ENCODE data around the gene SQSTM1. TPM values are rescaled to one million over a fixed set of nuclear protein-coding genes. Genes with fewer than 3 reads are reported as not detected.

The SQSTM1 gene
- total RNA-seq, 1 experiment from 2014 or later: 78.5 TPM

DNA sequence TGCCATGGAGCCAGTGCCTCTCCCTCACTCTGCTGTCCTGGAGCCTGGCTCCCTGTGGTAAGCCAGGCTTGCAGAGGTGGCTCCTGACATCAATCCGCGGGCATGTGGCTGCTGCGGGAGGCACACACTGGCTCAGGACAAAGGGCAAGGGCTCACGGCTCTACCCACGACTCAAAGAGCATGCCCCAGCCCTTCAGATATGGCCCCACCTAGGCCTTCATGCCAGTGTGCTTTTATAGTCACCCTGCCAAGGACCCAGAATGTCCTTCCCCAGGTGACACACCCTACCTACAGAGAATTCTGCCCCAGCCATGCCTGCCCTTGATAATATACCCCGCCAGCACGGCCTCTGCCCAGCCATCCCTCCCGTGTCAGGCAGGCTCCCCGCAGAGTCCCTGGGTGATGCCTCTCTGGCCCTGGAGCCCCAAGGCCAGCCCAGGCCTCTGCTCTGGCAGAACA is 15.6 kb upstream of the SQSTM1 start (continued):
- TF ChIP-seq, protein P1, sequence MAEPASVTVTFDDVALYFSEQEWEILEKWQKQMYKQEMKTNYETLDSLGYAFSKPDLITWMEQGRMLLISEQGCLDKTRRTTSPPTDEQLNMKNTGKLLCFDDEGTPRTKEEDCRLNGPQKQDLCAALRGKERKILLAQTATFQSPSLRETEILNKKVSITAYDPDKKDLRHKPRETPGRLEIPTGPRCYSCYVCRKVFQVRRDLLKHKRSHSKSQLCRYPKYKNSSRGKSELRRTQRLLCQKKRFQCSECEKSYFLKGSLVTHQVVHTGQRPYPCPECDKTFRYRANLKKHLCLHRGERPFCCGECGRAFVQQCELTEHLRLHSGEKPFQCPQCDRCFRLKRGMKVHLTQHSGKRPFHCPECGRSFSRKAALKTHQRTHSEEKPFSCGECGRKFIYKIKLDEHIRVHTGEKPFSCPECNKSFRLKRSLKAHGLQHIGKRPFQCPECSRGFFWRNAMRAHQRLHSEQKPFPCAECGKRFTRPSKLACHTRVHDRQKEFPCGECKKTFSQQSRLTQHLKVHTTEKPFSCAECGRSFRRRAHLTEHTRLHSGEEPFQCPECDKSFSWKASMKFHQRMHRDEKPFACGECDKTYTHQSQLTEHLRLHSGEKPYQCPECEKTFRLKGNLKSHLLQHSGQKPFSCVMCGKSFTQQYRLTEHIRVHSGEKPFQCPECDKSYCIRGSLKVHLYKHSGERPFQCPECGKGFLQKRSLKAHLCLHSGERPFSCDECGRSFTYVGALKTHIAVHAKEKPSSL (CRISPR knock-in tag; conservative IDR thresholded peaks at IDR 0.05): no peak
- TF ChIP-seq, protein P2, sequence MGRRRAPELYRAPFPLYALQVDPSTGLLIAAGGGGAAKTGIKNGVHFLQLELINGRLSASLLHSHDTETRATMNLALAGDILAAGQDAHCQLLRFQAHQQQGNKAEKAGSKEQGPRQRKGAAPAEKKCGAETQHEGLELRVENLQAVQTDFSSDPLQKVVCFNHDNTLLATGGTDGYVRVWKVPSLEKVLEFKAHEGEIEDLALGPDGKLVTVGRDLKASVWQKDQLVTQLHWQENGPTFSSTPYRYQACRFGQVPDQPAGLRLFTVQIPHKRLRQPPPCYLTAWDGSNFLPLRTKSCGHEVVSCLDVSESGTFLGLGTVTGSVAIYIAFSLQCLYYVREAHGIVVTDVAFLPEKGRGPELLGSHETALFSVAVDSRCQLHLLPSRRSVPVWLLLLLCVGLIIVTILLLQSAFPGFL (CRISPR knock-in tag; IDR thresholded peaks at IDR 0.05; ENCODE audit: borderline replicate concordance): no peak
- no peak for TF ChIP-seq CBFB (CRISPR knock-in tag; IDR thresholded peaks at IDR 0.05; ENCODE audit: low read depth)
- TF ChIP-seq, protein P3, sequence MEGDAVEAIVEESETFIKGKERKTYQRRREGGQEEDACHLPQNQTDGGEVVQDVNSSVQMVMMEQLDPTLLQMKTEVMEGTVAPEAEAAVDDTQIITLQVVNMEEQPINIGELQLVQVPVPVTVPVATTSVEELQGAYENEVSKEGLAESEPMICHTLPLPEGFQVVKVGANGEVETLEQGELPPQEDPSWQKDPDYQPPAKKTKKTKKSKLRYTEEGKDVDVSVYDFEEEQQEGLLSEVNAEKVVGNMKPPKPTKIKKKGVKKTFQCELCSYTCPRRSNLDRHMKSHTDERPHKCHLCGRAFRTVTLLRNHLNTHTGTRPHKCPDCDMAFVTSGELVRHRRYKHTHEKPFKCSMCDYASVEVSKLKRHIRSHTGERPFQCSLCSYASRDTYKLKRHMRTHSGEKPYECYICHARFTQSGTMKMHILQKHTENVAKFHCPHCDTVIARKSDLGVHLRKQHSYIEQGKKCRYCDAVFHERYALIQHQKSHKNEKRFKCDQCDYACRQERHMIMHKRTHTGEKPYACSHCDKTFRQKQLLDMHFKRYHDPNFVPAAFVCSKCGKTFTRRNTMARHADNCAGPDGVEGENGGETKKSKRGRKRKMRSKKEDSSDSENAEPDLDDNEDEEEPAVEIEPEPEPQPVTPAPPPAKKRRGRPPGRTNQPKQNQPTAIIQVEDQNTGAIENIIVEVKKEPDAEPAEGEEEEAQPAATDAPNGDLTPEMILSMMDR (IDR thresholded peaks at IDR 0.05): no peak
- no peak for TF ChIP-seq NFYB (CRISPR knock-in tag; conservative IDR thresholded peaks at IDR 0.05; ENCODE audit: low read depth)
- TF ChIP-seq KAT7 (CRISPR knock-in tag; IDR thresholded peaks at IDR 0.05; ENCODE audit: borderline replicate concordance): no peak
- no peak for TF ChIP-seq TEAD1 (CRISPR knock-in tag; IDR thresholded peaks at IDR 0.05)
- TF ChIP-seq ZNF121 (CRISPR knock-in tag; IDR thresholded peaks at IDR 0.05): no peak
- TF ChIP-seq JAZF1 (CRISPR knock-in tag; IDR thresholded peaks at IDR 0.05): no peak
- TF ChIP-seq CREB1 (CRISPR knock-in tag; IDR thresholded peaks at IDR 0.05): no peak
- TF ChIP-seq, protein P4, sequence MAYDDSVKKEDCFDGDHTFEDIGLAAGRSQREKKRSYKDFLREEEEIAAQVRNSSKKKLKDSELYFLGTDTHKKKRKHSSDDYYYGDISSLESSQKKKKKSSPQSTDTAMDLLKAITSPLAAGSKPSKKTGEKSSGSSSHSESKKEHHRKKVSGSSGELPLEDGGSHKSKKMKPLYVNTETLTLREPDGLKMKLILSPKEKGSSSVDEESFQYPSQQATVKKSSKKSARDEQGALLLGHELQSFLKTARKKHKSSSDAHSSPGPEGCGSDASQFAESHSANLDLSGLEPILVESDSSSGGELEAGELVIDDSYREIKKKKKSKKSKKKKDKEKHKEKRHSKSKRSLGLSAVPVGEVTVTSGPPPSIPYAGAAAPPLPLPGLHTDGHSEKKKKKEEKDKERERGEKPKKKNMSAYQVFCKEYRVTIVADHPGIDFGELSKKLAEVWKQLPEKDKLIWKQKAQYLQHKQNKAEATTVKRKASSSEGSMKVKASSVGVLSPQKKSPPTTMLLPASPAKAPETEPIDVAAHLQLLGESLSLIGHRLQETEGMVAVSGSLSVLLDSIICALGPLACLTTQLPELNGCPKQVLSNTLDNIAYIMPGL (CRISPR knock-in tag; IDR thresholded peaks at IDR 0.05): no peak
- TF ChIP-seq, protein P5, sequence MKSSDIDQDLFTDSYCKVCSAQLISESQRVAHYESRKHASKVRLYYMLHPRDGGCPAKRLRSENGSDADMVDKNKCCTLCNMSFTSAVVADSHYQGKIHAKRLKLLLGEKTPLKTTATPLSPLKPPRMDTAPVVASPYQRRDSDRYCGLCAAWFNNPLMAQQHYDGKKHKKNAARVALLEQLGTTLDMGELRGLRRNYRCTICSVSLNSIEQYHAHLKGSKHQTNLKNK (CRISPR knock-in tag; IDR thresholded peaks at IDR 0.05): no peak
- no peak for TF ChIP-seq GABPB1 (CRISPR knock-in tag; IDR thresholded peaks at IDR 0.05)

DNA sequence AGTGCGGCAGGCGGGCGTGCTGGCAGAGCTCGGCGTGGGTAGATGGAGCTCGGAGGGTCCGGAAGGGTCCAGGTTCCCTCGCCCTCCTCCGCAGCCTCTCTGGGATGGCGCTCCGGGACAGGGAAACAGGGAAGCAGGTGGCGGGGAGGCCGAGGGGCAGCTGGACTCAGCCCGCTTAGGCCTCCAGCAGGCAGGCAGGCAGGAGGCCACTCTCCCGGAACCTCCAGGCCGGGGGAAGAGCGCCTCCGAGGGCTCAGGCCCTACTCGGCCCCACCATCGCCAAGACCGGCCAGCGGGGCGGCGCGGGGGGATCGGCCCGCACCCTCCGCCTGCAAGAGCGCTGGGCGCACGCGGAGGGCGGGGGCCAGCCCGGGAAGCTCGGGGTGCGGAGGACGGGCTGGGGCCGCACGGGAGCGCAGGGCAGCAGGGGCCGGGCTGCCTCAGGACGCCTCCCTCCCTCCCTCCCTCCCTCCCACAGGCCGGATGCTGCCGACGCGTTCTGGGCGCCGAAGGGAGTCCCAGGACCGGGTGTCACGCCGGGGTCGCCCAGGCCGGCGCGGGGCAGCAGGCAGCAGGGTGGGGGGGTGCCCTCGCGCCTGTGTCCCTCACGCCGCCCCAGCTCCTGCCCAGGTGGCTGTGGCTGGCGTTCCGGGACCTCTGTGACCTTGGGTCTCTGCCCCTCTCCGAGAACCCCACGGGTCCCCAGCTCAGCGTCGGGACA is 15.0 kb upstream of the SQSTM1 start:
- DNase-seq (ENCODE audit: low spot score): peak; percentile 39
- H3K4me3 Mint-ChIP-seq: peak overlapping the region; percentile 77
- CTCF ChIA-PET: interaction anchor here (0.5 to 1.3 kb wide), 3 partner anchors 10 to 137 kb away, joined by 3 read pairs; no protein-coding TSS in a partner anchor
- peaks cover 3% of the 10 kb centered on the region for H3K36me3 Mint-ChIP-seq
- POLR2A ChIA-PET: interaction anchor here (0.6 to 1.5 kb wide), 2 partner anchors 9 to 15 kb away, joined by 4 read pairs; partner anchors contain the start of gene SQSTM1
- H3K27me3 Mint-ChIP-seq (ENCODE audit: low read depth): peaks cover 6% of the 10 kb centered on the region
- ATAC-seq: peak; percentile 2; the same call in 1 of the 2 replicates
- no peaks in the 10 kb centered on the region for H3K9me3 Mint-ChIP-seq
- no peak overlapping the region for H3K27ac Mint-ChIP-seq
- H3K4me1 Mint-ChIP-seq: peaks cover 34% of the 10 kb centered on the region
- TF ChIP-seq, protein P6, sequence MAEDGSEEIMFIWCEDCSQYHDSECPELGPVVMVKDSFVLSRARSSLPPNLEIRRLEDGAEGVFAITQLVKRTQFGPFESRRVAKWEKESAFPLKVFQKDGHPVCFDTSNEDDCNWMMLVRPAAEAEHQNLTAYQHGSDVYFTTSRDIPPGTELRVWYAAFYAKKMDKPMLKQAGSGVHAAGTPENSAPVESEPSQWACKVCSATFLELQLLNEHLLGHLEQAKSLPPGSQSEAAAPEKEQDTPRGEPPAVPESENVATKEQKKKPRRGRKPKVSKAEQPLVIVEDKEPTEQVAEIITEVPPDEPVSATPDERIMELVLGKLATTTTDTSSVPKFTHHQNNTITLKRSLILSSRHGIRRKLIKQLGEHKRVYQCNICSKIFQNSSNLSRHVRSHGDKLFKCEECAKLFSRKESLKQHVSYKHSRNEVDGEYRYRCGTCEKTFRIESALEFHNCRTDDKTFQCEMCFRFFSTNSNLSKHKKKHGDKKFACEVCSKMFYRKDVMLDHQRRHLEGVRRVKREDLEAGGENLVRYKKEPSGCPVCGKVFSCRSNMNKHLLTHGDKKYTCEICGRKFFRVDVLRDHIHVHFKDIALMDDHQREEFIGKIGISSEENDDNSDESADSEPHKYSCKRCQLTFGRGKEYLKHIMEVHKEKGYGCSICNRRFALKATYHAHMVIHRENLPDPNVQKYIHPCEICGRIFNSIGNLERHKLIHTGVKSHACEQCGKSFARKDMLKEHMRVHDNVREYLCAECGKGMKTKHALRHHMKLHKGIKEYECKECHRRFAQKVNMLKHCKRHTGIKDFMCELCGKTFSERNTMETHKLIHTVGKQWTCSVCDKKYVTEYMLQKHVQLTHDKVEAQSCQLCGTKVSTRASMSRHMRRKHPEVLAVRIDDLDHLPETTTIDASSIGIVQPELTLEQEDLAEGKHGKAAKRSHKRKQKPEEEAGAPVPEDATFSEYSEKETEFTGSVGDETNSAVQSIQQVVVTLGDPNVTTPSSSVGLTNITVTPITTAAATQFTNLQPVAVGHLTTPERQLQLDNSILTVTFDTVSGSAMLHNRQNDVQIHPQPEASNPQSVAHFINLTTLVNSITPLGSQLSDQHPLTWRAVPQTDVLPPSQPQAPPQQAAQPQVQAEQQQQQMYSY (CRISPR knock-in tag; IDR thresholded peaks at IDR 0.05): no peak; the same call in 1 of the 2 replicates
- TF ChIP-seq ETV6 (CRISPR knock-in tag; IDR thresholded peaks at IDR 0.05): no peak; the same call in 1 of the 2 replicates
- no peak for TF ChIP-seq IRF2 (CRISPR knock-in tag; IDR thresholded peaks at IDR 0.05; ENCODE audit: borderline replicate concordance, low read depth)
- TF ChIP-seq, protein P7, sequence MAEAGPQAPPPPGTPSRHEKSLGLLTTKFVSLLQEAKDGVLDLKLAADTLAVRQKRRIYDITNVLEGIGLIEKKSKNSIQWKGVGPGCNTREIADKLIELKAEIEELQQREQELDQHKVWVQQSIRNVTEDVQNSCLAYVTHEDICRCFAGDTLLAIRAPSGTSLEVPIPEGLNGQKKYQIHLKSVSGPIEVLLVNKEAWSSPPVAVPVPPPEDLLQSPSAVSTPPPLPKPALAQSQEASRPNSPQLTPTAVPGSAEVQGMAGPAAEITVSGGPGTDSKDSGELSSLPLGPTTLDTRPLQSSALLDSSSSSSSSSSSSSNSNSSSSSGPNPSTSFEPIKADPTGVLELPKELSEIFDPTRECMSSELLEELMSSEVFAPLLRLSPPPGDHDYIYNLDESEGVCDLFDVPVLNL (CRISPR knock-in tag; IDR thresholded peaks at IDR 0.05; ENCODE audit: borderline replicate concordance, low read depth): no peak
- no peak for TF ChIP-seq GRHL2 (CRISPR knock-in tag; IDR thresholded peaks at IDR 0.05; ENCODE audit: insufficient replicate concordance, severe bottlenecking)
- TF ChIP-seq, protein P8, sequence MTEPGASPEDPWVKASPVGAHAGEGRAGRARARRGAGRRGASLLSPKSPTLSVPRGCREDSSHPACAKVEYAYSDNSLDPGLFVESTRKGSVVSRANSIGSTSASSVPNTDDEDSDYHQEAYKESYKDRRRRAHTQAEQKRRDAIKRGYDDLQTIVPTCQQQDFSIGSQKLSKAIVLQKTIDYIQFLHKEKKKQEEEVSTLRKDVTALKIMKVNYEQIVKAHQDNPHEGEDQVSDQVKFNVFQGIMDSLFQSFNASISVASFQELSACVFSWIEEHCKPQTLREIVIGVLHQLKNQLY (CRISPR knock-in tag; IDR thresholded peaks at IDR 0.05): 0 out of 2 replicates have a peak, but pooled peaks have one; percentile 18

All from WTC11 (cell line).